22Rv1 (cell line): Measurements from ENCODE around the gene ZBTB7A.

Experiments used
- H3K27ac ChIP-seq: fragments of 450-650 bp; 2 replicates; pipeline ENCODE4 v1.5.1; 2017
- ZFX ChIP-seq: fragments of 450-650 bp; IDR thresholded peaks from 2 replicates; pipeline ENCODE4 v1.6.1; 2017; ENCODE audit warnings: antibody characterized with exemption, borderline replicate concordance
- TF ChIP-seq, protein P1 (sequence below): fragments of 450-650 bp; IDR thresholded peaks from 2 replicates; pipeline ENCODE4 v1.5.1; 2017; ENCODE audit warnings: mild to moderate bottlenecking

The ZBTB7A gene

GRCh38 chr19:4084547-4084877 is 17.8 kb upstream of the ZBTB7A start:
- TF ChIP-seq ZFX: no peak
- TF ChIP-seq, protein P1, sequence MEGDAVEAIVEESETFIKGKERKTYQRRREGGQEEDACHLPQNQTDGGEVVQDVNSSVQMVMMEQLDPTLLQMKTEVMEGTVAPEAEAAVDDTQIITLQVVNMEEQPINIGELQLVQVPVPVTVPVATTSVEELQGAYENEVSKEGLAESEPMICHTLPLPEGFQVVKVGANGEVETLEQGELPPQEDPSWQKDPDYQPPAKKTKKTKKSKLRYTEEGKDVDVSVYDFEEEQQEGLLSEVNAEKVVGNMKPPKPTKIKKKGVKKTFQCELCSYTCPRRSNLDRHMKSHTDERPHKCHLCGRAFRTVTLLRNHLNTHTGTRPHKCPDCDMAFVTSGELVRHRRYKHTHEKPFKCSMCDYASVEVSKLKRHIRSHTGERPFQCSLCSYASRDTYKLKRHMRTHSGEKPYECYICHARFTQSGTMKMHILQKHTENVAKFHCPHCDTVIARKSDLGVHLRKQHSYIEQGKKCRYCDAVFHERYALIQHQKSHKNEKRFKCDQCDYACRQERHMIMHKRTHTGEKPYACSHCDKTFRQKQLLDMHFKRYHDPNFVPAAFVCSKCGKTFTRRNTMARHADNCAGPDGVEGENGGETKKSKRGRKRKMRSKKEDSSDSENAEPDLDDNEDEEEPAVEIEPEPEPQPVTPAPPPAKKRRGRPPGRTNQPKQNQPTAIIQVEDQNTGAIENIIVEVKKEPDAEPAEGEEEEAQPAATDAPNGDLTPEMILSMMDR: no peak
- H3K27ac ChIP-seq: peak overlapping the region; percentile 63

DNA sequence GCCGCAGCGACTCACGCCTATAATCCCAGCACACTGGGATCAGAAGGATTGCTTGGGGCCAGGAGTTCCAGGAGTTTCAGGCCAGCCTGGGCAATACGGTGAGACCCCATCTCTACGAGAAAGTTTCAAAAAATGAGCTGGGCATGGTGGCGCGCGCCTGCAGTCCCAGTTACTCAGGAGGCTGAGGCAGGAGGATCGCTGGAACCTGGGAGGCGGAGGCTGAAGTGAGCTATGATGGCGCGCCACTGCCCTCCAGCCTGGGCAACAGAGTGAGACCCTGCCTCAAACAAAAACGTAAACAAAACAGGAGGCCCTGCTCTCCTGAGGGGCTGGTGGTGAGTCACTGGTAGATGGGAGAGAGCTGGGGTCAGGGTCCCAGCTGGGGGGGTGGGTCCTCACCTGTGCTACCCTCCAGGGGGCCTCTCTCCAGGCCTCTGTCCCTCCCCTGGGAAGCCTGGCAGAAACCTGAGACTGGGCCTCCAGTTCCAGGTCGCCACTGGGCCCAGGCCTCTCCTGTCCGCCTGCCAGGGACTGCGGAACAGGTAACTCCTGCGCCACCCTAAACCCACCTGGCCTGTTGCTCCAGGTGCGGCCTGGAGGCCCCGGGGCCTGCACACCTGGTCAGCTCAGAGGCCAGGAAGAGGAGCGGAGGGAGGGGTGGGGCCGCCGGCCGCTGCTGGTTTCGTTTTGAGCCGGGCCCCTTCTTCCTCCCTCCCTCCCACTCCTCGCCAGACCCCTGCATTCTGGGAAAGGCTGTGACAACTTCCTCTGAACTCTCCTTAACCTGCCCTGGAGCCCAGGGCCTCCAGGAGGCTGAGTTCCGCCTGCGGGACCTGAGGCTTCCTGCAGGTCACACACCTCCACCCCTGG is 17.2 kb upstream of the ZBTB7A start:
- H3K27ac ChIP-seq: peak overlapping the region; percentile 63
- TF ChIP-seq, protein P1: no peak
- TF ChIP-seq ZFX: no peak

DNA sequence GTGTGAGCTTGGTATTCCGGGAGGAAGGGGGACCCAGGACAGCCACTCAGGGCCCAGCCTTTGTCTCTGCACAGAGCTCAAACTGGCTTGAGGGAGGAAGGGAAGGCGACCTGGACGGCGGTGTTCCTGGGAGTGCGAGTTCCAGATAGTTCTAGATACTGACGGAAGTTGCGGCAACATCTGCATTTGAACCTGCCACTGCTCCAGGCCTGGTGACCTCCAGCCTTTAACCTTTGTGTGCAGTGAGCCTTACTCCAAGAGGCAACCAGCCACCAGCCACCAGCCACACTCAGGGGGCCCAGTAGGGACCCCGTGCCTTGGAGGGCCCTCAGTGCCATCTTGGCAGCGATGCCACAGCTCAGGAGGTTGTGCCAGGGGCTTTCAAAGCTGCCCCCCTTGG is 15.5 kb upstream of the ZBTB7A start:
- H3K27ac ChIP-seq: peak overlapping the region; percentile 53
- no peak for TF ChIP-seq ZFX
- TF ChIP-seq, protein P1: no peak

DNA sequence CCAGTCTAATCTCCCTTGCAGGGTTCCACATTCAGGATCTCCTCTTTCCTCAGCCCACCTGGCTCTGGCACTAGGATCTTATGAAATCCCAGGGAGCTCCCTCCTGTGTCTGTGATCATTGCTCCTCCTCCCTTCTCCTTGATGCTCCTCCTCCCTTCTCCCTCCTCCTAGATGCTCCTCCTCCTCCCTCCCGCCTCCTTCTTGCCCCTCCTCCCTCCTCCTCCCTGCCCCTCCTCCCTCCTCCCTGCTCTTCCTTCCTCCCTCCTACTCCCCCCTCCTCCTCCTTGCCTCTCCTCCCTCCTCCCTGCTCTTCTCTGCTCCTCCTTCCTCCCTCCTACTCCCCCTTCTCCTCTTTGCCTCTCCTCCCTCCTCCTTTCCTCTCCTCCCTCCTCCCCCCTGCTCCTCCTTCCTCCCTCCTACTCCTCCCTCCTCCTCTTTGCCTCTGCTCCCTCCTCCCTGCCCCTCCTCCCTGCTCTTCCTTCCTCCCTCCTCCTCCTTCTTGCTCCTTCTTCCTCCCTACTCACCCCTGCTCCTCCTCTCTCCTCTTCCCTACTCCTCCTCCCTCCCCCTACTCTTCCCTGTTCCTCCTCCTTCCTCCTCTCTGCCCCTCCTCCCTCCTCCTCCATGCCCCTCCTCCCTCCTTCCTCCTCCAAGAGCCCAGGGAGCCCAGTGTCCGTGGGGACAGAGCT is 14.9 kb upstream of the ZBTB7A start:
- TF ChIP-seq, protein P1: no peak
- TF ChIP-seq ZFX: no peak
- peak overlapping the region; percentile 53 for H3K27ac ChIP-seq

DNA sequence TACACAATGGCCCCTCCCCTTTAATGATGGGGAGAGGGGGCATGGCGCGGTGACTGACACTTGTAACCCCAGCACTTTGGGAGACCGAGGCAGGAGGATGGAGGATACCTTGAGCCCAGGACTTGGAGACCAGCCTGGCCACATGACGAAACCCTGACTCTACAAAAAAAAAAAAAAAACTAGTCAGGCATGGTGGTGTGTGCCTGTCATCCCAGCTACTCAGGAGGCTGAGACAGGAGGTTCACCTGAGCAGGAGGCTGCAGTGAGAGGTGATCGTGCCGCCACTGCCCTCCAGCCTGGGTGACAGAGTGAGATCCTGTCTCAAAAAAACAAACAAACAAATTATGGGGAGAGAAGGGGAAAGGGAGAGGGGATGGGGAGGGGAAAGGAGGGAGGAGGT is 13.8 kb upstream of the ZBTB7A start:
- H3K27ac ChIP-seq: no peak overlapping the region
- TF ChIP-seq, protein P1: no peak
- no peak for TF ChIP-seq ZFX

DNA sequence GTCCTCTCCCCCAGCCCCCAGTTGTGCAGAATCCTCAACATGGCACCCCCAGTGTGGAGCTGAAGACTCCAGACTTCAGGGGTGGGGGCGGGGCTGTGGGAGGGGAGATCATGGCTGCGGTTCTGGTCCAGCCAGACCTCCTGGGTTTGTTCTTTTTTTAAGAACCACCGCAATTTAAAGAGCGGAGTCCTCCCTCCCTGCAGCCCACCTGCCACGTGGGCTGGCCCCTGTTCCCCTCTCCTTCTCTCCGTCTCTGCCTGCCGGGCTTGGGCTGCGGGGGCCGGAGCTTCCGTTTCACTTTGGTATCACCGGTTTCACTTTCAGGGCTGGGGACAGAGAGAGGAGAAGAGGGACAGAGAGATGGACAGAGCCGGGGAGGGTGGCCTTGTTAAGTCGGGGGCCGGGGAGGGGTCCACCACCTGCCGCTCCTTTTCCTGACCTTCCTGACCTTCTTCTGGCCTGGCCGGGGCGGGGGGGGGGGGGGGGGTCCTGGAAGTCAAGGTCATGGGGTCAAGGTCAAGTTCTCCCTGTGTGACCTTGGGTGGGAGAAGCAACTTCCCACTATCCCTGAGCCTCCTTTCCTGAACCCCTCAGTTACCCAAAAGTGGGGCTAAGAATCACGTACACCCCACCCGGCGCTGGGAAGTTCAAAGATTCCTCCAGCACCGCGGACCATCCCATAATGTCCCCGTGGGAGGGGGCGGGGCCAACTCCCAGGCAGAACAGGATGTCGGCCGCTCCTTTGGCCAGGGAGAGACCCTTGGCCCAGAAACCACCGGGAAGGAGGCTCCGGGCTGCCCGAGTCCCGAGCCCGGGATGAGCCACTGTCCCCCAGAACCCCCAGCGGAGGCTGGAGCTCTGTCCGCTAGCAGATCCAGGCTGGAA is 11.3 kb upstream of the ZBTB7A start:
- TF ChIP-seq ZFX: no peak
- TF ChIP-seq, protein P1: no peak
- peak overlapping the region; percentile 70 for H3K27ac ChIP-seq

- TF ChIP-seq, protein P1: no peak
- no peak for TF ChIP-seq ZFX
Observed at GRCh38 chr19:4077007-4077374, 10.3 kb upstream of the ZBTB7A start.

More at GRCh38 chr19:4077007-4077374, 10.3 kb upstream of the ZBTB7A start:
- peak overlapping the region; percentile 70; the same call in 1 of the 2 replicates for H3K27ac ChIP-seq
